ENCODE measurements around the gene CBX7. TPM values are rescaled to one million over a fixed set of nuclear protein-coding genes. Genes with fewer than 3 reads are reported as not detected.

The CBX7 gene
- total RNA-seq, 1 donor: 8.0 TPM

DNA sequence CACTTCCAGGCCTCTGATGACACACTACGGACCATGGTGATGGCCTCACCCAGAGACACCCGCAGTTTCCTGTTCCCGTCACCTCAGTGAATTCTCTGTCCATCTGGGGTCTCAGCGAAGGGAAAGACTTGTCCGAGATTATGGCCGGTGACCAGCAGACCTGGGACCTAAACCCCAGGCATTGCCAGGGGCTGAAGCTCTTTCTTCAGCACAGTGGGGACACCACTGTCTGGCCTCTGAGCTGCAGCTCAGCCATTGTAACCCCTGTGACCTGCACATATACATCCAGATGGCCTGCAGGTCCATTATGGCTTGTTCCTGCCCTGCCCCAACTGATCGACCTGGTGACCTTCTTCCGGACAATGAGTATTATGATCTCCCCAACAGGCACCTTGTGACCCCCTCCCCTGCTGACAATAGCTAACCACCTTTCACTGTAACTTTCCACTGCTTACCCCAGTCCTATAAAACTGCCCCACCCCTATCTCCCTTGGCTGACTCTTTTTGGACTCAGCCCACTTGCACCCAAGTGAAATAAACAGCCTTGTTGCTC is 22.3 kb downstream of the CBX7 start:
- TF ChIP-seq, protein P1, sequence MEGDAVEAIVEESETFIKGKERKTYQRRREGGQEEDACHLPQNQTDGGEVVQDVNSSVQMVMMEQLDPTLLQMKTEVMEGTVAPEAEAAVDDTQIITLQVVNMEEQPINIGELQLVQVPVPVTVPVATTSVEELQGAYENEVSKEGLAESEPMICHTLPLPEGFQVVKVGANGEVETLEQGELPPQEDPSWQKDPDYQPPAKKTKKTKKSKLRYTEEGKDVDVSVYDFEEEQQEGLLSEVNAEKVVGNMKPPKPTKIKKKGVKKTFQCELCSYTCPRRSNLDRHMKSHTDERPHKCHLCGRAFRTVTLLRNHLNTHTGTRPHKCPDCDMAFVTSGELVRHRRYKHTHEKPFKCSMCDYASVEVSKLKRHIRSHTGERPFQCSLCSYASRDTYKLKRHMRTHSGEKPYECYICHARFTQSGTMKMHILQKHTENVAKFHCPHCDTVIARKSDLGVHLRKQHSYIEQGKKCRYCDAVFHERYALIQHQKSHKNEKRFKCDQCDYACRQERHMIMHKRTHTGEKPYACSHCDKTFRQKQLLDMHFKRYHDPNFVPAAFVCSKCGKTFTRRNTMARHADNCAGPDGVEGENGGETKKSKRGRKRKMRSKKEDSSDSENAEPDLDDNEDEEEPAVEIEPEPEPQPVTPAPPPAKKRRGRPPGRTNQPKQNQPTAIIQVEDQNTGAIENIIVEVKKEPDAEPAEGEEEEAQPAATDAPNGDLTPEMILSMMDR (IDR thresholded peaks at IDR 0.05; ENCODE audit: insufficient read depth, low read length): no peak
- no peak overlapping the region for H3K4me3 ChIP-seq (ENCODE audit: low read depth, low read length)
- no peak for DNase-seq (ENCODE audit: low read depth)

DNA sequence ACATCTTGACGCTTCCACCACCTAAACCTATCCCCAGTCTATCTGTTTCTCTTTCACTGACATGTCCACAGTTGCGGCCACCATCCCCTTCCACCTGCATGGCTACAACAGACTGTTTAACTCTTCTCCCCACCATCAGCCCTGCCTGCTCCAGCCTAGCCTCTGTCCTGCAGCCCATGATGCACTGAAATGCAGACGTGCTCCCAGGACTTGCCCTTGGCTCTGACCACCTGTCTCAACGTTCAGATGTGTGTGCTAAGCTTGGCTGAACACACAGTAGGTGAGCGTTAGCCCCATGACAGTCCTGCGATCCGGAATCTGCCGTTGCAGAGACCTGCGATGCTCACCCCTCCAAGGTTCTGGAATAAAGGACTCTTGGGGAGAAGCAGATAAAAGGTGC is 22.7 kb downstream of the CBX7 start:
- no peak overlapping the region for H3K4me3 ChIP-seq (ENCODE audit: low read depth, low read length)
- no peak for DNase-seq (ENCODE audit: low read depth)
- TF ChIP-seq, protein P1 (IDR thresholded peaks at IDR 0.05; ENCODE audit: insufficient read depth, low read length): no peak

DNA sequence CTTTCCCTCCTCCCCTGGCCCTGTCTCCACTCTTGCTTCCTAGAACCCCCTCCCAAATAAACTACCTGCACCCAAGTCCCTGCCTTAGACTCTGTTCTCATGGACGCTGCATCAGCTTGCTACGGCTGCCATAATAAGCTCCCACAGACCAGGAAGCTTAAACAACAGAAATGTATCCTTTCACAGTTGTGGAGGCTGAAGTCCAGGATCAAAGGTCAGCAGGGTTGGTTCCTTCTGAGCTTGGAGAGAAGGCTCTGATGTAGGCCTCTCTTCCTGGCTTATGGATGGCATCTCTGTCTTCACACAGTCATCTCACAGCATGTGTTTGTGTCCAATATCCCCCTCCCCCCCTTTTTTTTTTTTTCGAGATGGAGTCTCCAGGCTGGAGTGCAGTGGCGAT is 23.4 kb downstream of the CBX7 start:
- DNase-seq (ENCODE audit: low read depth): no peak
- TF ChIP-seq, protein P1 (IDR thresholded peaks at IDR 0.05; ENCODE audit: insufficient read depth, low read length): no peak

DNA sequence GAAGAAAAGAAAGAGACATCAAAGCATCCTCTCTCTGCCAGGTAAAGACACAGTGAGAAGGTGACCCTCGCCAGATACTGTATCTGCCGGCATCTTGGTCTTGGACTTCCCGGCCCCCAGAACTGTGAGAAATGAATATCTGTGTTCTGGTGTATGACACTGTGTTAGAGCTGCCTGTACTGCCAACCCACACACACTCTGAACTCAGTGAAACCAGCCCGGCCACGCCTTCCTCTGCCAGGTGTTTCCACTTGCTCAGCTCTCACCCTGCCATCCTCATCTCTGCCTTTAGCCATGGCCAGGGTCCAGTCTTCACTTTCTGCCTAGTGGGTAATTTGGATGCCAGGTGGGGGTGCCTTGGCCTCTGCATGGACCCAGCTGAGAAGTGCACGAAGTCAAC is 24.0 kb downstream of the CBX7 start:
- no peak for DNase-seq (ENCODE audit: low read depth)
- H3K4me3 ChIP-seq (ENCODE audit: low read depth, low read length): no peak overlapping the region
- TF ChIP-seq, protein P1 (IDR thresholded peaks at IDR 0.05; ENCODE audit: insufficient read depth, low read length): no peak

More for the DNA sequence above, 23.4 kb downstream of the CBX7 start:
- no peak overlapping the region for H3K4me3 ChIP-seq (ENCODE audit: low read depth, low read length)

DNA sequence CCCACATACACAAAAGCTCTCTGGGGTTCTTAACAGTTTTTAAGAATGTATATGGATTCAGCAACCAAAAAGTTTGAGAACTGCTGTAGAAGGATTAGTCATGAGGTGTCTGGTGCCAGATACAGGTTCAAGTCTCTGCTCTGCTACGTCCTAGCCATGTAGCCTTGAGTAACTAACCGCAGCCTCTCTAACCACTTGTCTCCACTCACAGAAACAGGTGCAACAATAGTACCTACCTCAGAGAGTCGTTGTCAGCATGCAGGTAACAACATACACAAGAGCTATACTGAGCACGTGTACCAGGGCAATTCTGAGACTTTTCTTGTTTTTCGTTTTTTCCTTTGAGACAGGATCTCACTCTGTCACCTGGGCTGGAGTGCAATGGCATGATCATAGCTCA is 26.9 kb downstream of the CBX7 start:
- TF ChIP-seq, protein P1 (IDR thresholded peaks at IDR 0.05; ENCODE audit: insufficient read depth, low read length): no peak
- H3K4me3 ChIP-seq (ENCODE audit: low read depth, low read length): no peak overlapping the region
- no peak for DNase-seq (ENCODE audit: low read depth)

DNA sequence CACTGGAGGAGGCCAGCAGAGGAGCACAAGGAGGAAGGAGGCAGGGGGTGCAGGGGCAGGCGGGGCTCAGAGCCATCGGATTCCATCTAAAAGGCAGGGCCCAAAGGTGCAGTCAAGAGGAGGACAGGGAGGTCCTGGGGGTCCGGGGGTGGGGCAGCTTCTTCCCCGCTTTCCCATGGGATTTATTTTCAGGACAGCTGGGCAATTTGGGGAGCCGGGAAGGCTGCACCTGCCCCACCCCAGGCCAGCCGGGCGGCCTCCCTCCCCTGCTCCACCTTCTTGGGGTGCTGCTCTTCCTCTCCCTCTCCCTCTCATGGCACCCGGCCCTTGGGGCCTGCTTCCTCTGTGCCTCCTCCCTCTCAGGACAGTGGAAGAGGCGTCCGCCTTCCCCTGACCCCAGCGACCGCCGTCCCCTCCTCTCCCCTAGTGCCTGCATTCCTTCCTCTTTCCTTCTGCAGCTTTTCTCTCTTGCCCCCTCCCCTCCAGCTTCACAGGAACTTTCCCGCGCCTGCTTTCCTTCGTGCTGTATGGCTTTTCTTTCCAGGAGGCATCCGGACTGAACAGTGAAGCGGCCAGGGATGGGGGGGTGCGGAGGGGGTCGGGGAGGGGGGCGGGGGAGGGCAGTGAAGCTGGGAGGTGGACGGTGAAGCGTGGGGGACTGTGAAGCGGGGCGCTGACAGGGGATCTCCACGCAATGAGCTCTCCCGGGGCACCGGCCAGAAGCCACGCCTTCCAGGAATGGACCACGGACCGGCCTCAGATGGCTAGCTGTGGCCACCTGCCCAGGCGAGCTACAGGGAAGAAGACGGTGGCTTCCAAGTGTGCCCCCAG is 28.5 kb downstream of the CBX7 start:
- DNase-seq (ENCODE audit: low read depth): no peak
- TF ChIP-seq, protein P1 (IDR thresholded peaks at IDR 0.05; ENCODE audit: insufficient read depth, low read length): no peak

More for the DNA sequence above, 28.5 kb downstream of the CBX7 start:
- no peak overlapping the region for H3K4me3 ChIP-seq (ENCODE audit: low read depth, low read length)

Data from fibroblast of the aortic adventitia (primary cell).